MM.1S (cell line): Measurements from ENCODE around the gene GPX7.

ENCODE experiments used
- DNase-seq: peaks from one replicate; pipeline ENCODE4 v3.0.0-alpha.2; 2015
- H2AFZ ChIP-seq: fragments of 300-600 bp; sonication (generic); 2 replicates; pipeline ENCODE4 v1.6.0; 2016; ENCODE audit warnings: antibody characterized with exemption, low read length
- H3F3A ChIP-seq: fragments of 300-600 bp; sonication (generic); 2 replicates; pipeline ENCODE4 v1.6.1; 2016; ENCODE audit warnings: mild to moderate bottlenecking, antibody characterized with exemption, low read length, moderate library complexity, mixed read lengths; ENCODE audit not compliant: insufficient read depth
- H3K27ac ChIP-seq: fragments of 300-600 bp; sonication (generic); 2 replicates; pipeline ENCODE4 v1.5.1; 2016; ENCODE audit warnings: mild to moderate bottlenecking, low read length
- H3K27me3 ChIP-seq: fragments of 300-600 bp; sonication (generic); replicated peaks from 2 replicates; pipeline ENCODE4 v1.6.0; 2016; ENCODE audit warnings: low read length; ENCODE audit not compliant: insufficient read depth
- H3K36me3 ChIP-seq: fragments of 300-600 bp; sonication (generic); replicated peaks from 2 replicates; pipeline ENCODE4 v1.6.1; 2016; ENCODE audit warnings: mild to moderate bottlenecking, low read length, mixed read lengths; ENCODE audit not compliant: insufficient read depth
- H3K4me1 ChIP-seq: fragments of 300-600 bp; sonication (generic); 2 replicates; pipeline ENCODE4 v1.6.1; 2016; ENCODE audit warnings: low read length, mixed read lengths
- H3K4me2 ChIP-seq: fragments of 300-600 bp; sonication (generic); 2 replicates; pipeline ENCODE4 v1.6.0; 2016; ENCODE audit warnings: low read depth, low read length
- H3K4me3 ChIP-seq: fragments of 300-600 bp; sonication (generic); 2 replicates; pipeline ENCODE4 v1.5.1; 2016; ENCODE audit warnings: low read length, mixed read lengths
- H3K79me2 ChIP-seq: fragments of 300-600 bp; sonication (generic); 2 replicates; pipeline ENCODE4 v1.6.1; 2016; ENCODE audit warnings: mixed run types, low read length, mixed read lengths
- H3K9ac ChIP-seq: fragments of 300-600 bp; sonication (generic); 2 replicates; pipeline ENCODE4 v1.6.1; 2016; ENCODE audit warnings: low read length, mixed read lengths
- H3K9me2 ChIP-seq: fragments of 300-600 bp; sonication (generic); replicated peaks from 2 replicates; pipeline ENCODE4 v1.6.1; 2016; ENCODE audit warnings: mild to moderate bottlenecking, low read length, mixed read lengths; ENCODE audit not compliant: insufficient read depth
- H3K9me3 ChIP-seq: fragments of 300-600 bp; sonication (generic); replicated peaks from 2 replicates; pipeline ENCODE4 v1.6.1; 2016; ENCODE audit warnings: mild to moderate bottlenecking, low read length, mixed read lengths; ENCODE audit not compliant: insufficient read depth
- H4K20me1 ChIP-seq: fragments of 300-600 bp; sonication (generic); 2 replicates; pipeline ENCODE4 v1.6.1; 2016; ENCODE audit warnings: mild to moderate bottlenecking, low read length, moderate library complexity, mixed read lengths; ENCODE audit not compliant: insufficient read depth
- CTCF ChIP-seq: fragments of 300-600 bp; sonication (generic); IDR thresholded peaks from 2 replicates; pipeline ENCODE4 v1.5.1; 2016; ENCODE audit warnings: antibody characterized with exemption, low read length, mixed read lengths
- EZH2 ChIP-seq: fragments of 300-600 bp; sonication (generic); optimal IDR thresholded peaks from 2 replicates; pipeline ENCODE3; 2017; ENCODE audit warnings: low read depth, mild to moderate bottlenecking, antibody characterized with exemption, low read length, mixed read lengths
- EZH2phosphoT487 ChIP-seq: fragments of 300-600 bp; sonication (generic); IDR thresholded peaks from 2 replicates; pipeline ENCODE4 v1.6.1; 2018; ENCODE audit warnings: antibody characterized with exemption, low read length

Gene GPX7

DNA sequence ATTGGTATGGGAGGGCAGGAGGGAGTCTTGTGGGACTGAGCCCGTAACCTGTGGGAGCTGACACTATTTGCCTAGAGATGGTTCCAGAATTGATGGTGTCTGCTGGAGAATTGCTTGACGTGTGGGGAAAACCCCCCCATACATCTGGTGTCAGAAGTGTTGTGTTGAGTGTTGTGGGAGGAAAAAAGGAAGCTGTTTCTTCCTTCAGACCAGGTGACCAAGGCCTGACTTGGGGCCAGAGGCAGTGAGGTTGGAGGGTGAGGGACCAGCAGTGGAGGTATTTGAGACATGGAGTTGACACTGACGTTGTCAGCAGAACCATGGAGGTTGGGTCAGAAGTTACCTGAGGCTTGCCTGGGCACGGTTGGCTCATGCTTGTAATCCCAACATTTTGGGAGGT is 39.1 kb downstream of the GPX7 start:
- Histone ChIP-seq H2AFZ (no peak overlapping the region), H3K9ac (no peak overlapping the region), H3K36me3 (no peaks in the 10 kb centered on the region), H3K4me1 (peaks cover 24% of the 10 kb centered on the region), H4K20me1 (no peaks in the 10 kb centered on the region), H3K4me2 (no peak overlapping the region), H3K4me3 (no peak overlapping the region), H3F3A (peaks cover 17% of the 10 kb centered on the region), H3K9me3 (no peaks in the 10 kb centered on the region), H3K79me2 (no peaks in the 10 kb centered on the region), H3K9me2 (no peaks in the 10 kb centered on the region), H3K27ac (no peak overlapping the region), H3K27me3 (no peaks in the 10 kb centered on the region)
- DNase-seq: no peak
- TF ChIP-seq EZH2phosphoT487 (no peak), EZH2 (no peak), CTCF (no peak)

DNA sequence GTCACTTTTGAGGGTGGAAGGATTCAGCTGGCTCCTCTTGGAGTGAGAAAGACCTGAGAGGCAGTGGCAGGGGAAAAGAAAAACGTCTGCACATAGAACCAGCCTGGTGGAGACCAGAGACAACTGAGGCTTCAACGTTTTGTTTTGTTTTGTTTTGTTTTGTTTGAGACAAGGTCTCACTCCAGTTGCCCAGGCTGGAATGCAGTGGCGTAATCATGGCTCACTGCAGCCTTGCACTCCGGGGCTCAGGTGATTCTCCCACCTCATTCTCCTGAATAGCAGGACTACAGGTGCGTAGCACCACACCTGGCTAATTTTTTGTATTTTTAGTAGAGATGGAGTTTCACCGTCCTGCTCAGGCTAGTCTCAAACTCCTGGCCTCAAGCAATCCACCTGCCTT is 43.1 kb downstream of the GPX7 start:
- H3K27me3 ChIP-seq: no peaks in the 10 kb centered on the region
- no peak overlapping the region for H3K4me3 ChIP-seq
- TF ChIP-seq EZH2phosphoT487: no peak
- no peak for TF ChIP-seq CTCF
- no peak for TF ChIP-seq EZH2
- H3K9me3 ChIP-seq: no peaks in the 10 kb centered on the region
- H3K4me2 ChIP-seq: no peak overlapping the region
- H2AFZ ChIP-seq: no peak overlapping the region
- no peaks in the 10 kb centered on the region for H3F3A ChIP-seq
- H3K27ac ChIP-seq: no peak overlapping the region
- DNase-seq: no peak
- H4K20me1 ChIP-seq: no peaks in the 10 kb centered on the region
- H3K9ac ChIP-seq: no peak overlapping the region
- H3K9me2 ChIP-seq: no peaks in the 10 kb centered on the region
- H3K4me1 ChIP-seq: no peaks in the 10 kb centered on the region
- H3K36me3 ChIP-seq: no peaks in the 10 kb centered on the region
- H3K79me2 ChIP-seq: no peaks in the 10 kb centered on the region

GRCh38 chr1:52651904-52652303 is 49.7 kb downstream of the GPX7 start:
- Histone ChIP-seq H3K9ac (no peak overlapping the region), H3K27me3 (no peaks in the 10 kb centered on the region), H3K9me3 (no peaks in the 10 kb centered on the region), H2AFZ (no peak overlapping the region), H3K4me1 (no peaks in the 10 kb centered on the region), H3K4me3 (no peak overlapping the region), H3K4me2 (no peak overlapping the region), H3K36me3 (no peaks in the 10 kb centered on the region), H3F3A (no peaks in the 10 kb centered on the region), H4K20me1 (no peaks in the 10 kb centered on the region), H3K9me2 (no peaks in the 10 kb centered on the region), H3K79me2 (no peaks in the 10 kb centered on the region), H3K27ac (no peak overlapping the region)
- DNase-seq: no peak
- no peak for TF ChIP-seq EZH2phosphoT487
- no peak for TF ChIP-seq CTCF
- TF ChIP-seq EZH2: no peak
